ENCODE data around the gene IDI1.
"Not testable (repeated sequence)": the region's sequence is repeated elsewhere in the genome, so short reads cannot be mapped to it uniquely, and the experiment has no call there.

Gene IDI1

DNA sequence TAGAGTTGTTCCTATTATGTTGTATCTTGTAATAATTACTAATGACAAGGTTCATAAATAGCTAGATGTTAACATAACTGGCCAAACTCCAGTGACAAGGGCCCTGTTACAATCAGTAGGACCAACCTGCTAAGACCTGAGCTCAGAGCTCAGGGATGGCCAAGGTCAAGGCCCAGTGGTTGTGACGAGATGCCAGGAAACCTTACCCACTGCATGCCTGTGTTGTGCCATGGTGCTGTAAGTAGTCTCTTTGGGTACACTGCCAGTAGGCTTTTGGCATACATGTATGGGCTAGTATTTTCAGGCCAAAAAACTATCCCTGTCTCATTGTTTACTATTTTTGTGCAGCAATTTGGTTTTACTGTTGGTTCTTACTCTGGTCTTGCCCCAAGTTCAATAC, 15.3 kb downstream of the IDI1 start:
- no peak for DNase-seq

DNA sequence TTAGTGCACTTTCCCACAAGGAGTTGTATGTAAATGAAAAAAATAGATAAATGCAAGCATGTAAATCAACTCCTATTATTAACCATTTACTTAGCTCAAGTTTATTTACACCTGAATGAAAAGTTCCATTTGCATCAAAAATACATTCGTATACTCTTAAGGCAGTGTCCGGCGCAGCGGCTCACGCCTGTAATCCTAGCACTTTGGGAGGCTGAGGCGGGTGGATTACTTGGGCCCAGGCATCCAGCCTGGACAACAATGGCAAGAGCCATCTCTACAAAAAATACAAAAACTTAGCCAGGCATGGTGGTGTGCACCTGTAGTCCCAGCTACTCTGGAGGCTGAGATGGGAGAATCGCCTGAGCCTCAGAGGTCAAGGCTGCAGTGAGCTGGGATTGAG, 19.1 kb downstream of the IDI1 start:
- no peak for DNase-seq

DNA sequence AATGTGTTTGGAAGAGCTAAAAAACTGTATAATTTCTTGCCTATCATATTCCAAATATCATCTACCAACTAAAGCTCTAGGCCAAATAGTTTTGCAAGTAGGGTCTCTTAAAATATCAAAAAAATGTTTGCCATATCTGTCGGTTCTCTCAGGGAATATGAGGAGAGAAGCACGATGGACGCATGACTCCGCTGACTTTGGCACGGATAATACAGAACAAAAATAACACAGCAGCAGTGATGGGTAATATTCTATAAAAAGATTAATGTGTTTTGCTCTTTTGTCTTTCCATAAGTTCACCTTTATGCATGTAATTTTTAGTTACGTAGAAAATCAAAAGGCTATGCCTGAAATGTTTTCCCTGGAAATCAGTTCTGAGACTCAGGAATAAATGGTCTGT, 22.3 kb downstream of the IDI1 start:
- DNase-seq, result no peak

DNA sequence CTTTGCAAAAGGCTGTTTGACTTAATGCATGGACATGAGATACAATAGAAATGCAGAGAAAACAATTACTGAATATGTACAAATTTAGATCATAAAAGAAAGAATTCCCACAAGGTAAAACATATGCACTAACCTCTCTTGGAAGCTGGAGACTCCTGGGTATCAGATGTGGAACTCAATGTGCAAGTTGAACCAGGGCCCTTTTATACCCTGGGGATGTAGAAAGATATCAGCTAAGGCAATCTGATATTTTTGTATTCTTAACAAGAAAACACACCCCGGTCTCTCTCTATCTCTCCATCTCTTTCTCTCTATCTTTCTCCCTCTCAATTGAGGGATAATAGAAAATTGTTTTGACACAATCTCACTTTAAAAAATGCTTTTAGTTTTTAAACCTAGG, 23.2 kb downstream of the IDI1 start, which contains the start of gene IDI2:
IDI2 (minus strand) TSS at position 177 of the 400 bp plus-strand sequence. CDS start 1,136 bp downstream, outside the sequence.
- DNase-seq, result no peak

DNA sequence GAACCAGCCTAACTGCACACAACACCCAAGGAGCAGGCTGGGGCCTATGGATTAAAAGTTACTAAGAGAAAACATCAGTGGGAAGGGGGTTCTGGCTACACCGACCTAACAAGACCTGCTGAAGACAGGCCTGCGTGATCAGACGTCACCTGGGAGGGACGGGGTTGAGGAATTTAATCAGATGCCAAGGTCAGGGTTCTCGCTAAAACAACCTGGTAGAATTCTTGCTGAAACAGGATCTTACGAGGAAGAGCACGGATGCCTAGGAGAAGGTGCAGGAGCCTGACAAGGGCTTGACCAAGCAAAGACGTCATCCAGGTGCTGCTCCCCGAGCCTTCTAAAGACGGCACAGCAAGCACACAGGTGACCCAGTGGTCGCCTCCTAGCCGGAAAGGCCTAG, 24.8 kb downstream of the IDI1 start:
- DNase-seq, result no peak

DNA sequence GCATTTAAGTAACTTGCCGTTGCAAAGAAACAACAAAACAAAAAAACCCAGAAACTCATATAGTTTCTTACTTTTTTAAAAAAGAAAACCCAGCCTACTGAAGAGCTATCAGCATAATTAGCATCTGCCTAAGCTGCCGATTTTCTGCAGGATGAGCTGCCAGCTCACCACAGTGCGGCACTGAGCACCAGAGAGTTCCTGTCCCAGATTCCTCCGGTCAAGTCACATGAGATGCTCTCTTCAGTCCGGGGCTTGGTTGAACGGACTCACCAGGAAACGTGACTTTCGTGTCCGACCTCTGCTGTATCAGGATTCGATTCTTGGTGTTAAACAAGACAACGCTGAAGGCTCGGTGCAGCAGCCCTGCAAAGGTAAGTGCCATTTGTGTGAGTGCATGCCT, 26.5 kb downstream of the IDI1 start:
- DNase-seq, result no peak

DNA sequence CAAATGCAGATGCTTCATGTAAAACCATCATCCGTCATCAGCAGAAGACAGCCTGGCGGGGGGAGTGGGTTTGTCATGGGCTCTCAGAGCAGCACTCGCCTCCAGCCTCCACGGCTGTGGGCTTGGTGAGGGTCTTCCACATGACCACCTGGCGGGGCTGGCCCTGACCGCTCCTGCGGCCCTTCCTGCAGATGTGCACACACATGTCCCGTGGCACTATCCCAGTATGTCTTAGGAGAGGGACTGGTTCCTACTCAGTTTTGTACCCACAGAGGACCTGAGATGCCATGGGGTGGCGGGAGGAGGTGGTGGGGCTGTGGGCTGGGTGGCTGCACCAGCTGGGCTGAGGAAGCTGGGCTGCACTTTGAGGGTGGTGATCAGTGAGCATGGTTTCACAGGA, 28.0 kb downstream of the IDI1 start:
- no peak for DNase-seq

DNA sequence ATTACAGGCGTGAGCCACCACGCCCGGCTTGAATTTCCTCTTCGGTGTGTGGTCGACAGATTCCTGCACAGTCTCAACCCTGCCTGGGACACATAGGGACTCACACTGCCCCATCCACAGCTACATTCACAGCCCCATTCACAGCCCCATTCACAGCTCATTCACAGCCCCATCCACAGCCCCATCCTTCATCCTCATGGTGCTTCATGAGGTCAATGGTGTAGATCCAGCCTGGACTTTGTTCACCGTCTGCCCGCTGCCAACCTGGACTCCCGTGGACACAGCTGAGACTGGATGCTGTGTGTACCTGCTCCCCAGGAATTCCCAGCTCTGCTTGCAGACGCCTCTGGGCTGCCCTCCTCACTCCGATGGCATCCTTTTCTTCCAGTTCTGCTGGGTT, 28.5 kb downstream of the IDI1 start:
- no peak for DNase-seq

DNA sequence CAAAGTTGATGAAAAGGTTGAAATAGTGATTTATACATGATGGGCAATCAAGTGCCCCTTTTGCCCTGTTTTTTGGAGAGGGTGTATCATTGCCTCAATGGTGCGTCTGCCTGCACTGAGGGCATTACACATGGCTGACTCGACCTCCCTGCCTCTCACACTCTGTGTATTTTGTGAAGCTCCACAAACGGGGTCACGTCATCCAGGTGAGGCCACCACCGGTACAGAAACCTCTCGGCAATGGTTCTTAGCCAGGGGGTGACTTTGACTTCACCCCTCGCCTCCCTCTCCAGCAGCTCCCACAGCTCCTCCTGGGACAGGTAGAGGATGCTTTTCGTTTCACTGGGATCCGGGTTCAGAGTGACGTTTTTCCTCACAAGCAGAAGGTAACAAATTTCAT, 29.6 kb downstream of the IDI1 start:
- no peak for DNase-seq

DNA sequence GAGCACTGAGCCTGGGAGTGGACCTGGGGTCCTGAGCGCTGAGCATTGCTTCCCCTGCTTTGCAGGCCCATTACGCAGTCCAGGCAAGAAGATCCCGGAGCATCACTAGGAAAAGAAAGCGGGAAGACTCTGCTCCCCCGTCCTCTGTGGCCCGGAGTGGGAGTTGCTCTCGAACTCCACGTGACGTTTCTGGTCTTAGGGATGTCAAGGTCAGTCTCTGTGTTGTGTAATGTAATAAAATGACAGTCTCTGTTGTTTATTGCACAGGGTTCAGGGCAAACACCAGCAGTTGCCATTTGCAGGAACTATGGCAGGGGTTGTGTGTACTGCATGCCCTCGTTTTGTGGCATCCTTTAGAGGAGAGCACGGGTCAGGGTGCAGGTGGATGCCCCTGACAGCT, 33.2 kb downstream of the IDI1 start:
- DNase-seq, result no peak

DNA sequence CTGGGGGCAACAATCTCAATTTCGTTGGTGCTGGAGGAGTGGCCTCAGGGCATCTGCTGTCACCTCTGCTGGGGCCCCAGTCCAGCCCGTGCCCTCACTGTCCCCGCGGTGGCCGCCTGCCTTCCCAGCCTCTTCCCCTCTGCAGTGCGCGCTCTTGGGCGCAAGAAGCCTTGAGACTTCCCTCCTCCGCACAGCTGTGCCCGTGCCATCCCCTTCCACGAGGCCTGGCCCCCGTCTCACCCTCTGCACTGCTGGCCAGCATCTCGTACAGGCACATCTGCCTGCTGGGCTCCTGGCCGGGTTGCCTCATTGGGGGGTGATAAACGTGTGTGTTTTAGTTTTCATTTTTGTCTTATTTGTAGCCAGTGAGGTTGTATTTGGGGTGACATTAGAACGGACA, 37.2 kb downstream of the IDI1 start:
- no peak for DNase-seq

DNA sequence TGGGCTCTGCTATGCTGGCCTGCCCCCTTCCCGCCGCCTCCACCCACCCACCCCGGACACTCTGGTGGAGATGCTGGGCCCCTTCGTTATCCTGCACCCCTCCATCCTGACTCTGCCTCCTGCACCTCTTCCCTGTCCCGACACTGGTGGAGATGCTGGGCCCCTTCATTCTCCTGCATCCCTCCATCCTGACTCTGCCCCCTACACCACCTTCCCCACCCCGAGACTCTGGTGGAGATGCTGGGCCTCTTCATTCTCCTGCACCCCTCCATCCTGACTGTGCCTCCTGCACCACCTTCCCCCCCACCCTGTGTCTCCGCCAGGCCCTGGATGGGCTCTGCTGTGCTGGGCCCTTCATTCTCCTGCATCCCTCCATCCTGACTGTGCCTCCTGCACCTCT, 38.2 kb downstream of the IDI1 start:
- DNase-seq, result no peak

DNA sequence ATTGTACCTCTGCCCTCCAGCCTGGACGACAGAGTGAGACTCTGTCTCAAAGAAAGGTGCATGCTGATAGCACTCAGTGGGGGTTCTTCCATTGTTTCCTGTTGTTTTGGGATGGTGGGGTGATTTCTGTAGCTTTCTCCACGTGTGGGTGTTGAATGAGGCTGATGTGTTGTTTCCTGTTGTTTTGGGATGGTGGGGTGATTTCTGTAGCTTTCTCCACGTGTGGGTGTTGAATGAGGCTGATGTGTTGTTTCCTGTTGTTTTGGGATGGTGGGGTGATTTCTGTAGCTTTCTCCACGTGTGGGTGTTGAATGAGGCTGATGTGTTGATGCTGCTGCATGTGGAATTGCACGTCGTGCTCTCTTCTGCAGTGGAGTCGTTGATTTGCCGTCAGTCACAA, 39.0 kb downstream of the IDI1 start:
- DNase-seq, result not testable (repeated sequence)

DNA sequence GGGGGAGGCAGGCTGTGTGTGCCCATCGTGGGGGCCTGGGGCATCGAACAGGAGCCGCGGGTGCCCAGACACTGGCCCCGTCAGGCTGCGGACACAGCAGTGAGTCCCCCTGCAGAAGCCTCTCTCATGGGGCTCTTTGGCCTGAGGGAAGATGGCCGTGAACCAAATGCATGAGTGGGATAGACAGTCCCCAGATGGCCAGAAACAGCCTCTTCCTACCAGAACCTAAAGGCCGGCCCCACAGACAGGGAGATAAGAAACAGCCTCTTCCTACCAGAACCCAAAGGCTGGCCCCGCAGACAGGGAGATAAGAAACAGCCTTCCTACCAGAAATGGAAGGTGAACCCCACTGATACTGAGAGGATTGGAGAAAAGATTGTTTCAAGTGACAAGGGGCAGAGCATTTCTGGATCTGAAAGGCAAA, 39.8 kb downstream of the IDI1 start:
- no peak for DNase-seq

DNA sequence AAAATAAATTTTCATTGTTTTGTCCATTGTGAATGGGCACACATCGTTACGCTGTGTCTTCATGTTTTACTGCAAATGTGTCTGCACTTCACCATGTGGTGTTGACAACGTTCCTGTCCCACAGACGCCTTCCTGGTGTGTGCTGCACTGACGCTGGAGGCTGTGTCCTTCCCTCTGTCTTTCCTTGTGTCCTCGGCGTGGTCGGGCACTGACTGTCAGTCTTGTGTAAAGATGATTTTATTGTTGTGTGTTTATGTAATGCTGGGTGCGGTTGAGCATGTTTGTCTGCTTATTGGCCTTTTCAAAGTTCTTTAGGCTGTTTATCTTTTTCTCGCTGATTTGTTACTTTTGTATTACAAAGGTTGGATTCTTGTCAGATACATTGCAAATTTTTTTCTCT, 41.3 kb downstream of the IDI1 start:
- DNase-seq, result no peak

DNA sequence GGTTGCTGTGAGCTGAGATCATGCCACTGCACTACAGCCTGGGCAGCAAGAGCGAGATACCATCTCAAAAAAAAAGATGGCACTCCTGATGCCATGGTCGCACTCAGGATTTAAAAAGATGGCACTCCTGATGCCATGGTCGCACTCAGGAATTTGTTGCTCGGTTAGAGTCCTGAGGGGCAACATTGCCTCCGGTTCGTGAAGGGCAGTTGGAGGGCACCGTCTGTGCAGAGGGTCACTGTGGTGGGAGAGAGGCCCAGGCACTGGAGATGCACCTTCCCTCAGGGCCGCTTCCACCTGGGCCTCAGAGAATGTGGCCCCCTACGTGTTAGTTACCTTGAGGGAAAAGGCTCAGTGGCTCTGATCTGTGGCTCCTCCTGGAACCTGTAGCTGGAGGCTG, 42.3 kb downstream of the IDI1 start:
- DNase-seq, result no peak

DNA sequence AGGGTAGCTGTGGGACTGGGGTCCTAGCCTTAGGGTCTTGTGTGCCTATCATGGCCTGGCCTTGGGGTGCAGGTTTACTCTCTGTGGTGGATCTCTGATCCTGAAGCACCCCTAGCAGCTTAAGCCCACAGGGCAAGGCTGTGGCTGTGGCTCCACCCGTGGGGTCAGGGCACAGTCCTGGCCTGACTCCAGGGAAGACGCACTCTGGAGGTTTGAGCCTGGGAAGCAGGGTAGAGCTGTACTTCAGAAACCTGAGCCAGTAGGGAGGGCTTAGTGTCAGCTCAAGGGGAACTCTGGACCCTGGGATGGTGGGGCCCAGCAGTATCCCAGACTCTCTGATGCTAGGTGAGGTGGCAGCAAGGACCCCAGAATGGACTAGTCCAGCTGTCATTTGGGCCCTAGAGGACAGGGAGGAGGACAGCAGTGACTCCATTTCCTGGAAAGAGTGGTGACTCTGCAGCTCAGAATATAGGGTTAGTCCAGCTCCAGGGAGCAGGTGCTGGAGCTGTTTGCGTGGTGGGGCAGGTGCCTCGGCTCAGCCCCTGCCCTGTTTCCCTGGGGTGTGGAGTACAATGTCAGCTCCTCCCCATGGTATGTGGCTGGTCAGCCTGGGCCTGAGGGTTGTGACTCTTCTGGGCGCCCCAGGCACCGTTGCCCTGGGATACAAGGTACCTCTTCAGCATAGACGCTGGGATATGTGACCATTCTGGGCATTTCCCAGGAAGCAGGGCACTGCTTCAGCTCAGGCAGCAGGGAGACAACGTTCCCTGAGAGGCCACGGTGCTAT, 44.8 kb downstream of the IDI1 start:
- DNase-seq, result no peak

DNA sequence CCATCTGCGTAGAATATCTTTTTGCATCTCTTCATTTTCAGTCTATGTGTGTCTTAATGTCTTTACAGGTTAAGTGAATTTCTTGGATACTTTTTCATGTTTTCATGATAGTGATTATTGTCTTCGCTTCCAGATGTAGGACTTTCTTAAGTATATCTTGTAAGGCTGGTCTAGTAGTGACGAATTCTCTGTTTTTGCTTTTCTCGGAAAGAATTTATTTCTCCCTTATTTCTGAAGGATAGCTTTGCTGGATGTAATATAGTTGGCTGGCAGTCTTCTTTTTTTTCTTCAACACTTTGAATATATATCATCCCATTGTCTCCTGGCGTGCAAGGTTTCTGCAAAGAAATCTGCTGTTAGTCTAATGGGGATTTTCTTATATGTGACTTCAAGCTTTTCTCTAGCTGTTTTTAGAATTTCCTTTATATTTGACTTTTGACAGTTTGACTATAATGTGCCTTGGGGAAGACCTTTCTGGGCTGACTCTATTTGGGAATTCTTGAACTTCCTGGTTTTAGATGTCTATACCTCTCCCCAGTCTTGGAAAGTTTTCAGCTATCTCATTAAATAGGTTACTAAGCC, 46.4 kb downstream of the IDI1 start:
- no peak for DNase-seq

DNA sequence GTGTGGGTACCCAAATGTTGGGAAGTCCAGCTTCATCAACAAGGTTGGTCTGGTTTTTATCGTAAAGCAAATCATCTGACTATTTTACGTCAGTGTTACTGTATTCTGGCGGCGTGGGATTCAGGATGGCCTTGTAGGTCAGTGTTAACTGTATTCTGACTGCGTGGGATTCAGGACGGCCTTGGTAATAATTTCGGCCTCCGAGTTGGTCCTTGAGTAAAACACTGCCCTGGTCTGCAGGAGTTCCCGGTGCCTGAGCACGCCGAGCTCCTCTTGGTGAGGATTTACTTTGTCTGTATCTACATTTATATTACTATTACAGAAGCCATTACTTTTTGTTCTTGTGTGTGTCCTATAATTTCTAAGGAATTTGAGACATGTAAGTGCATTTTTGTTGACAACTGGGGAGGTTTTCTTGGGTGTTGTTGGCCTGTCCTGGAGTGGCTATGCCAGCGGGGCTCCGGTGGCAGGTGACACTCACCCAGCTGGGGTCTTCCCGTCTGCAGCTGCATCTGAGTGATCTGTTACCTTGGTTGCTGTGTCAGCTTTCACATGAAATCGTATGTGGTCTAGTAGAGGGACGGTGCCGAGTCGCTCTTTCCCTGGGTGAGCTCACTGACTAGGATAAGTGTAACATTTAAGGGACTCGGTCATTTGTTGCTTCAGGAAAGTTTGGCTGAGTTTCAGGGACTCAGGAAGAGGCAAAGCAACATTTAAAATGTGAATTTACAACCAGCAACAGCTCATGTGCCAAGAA, 51.5 kb downstream of the IDI1 start:
- DNase-seq, result no peak

DNA sequence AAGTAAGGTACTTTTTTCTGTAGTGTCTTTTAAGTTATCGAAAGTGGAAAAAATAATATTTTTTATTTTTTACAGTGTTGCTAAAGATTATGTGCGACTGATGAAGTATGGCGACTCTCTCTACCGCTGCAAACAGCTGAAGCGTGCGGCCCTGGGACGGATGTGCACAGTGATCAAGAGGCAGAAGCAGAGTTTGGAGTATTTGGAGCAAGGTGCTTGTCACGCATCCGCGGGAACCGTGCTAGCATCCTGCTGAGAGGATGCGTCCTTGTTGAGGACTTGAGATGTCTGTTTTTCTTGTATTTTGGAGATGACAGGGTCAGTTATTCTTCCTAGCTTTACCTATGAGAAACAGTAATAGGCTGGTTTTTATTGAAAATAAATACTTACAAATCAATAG, 52.9 kb downstream of the IDI1 start:
- no peak for DNase-seq

DNA sequence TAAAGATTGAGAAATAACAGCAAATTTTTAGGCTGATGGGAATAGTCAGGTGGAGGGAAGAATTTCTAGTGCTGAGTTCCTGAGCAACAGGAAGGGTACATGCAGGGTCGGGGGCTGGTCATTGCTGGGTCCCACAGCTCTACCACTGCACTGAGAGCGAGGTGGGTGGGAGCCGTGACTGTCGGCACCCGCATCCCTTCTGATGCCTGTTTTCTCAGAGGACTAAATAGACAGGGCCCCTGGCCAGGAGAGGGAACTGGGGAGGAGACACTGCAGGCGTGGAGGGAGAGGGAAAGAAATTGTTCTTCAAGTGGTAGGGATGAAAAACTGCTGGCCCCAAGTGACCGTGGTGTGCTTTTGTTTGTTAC, 53.4 kb downstream of the IDI1 start:
- DNase-seq, result no peak

DNA sequence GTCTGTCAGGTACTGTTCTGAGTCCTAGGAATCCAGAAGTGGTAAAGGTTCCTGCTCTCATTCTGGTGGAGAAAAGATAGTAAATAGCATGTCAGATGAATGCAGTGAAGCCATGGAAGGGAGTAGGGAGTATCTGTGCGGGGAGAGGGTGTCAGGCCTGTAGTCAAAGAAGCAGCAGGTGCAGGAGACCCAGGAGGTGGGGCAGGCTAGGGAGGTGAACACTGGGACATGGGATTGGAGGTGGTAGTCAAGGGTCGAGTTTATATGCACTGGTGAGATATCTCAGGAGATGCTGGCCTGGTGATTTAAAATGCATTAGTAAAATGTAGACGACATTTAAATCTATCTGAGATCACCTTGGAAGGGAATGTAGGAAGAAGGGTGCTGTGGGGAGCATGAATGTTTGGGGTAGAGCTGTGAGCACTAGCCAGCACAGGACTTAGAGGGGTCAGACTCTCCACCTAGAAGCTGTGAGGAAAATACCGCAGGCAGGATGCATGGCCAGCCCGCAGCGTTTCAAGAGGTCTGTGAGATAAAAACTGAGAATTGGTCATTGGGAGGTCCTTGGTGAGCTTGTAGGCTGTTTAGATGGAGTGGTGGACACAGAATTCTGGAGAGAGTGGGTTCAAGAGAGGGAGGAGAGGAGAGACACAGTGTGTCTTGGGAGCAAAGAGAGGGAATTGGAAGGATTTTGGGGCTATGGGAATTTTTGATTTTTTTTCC, 53.9 kb downstream of the IDI1 start:
- no peak for DNase-seq

DNA sequence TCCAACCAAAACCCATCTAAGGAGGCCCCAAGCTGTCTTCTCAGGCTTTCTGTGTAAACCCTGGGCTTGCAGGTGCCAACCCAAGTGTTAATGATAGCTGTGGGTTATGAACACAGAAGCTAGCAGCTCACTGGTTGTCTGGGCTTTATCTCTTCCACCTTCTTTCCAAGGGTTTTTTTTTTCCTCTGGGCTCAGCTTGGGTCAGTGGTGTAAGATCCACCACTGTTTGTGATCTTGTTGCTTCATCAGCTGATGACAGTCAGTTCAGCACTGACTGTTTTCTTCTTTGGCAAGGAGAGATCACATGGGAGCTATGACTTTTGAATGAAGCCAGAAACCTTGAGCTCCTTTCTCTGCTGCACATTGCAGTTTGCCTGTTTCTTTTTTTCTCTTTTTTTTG, 56.0 kb downstream of the IDI1 start:
- DNase-seq, result no peak

DNA sequence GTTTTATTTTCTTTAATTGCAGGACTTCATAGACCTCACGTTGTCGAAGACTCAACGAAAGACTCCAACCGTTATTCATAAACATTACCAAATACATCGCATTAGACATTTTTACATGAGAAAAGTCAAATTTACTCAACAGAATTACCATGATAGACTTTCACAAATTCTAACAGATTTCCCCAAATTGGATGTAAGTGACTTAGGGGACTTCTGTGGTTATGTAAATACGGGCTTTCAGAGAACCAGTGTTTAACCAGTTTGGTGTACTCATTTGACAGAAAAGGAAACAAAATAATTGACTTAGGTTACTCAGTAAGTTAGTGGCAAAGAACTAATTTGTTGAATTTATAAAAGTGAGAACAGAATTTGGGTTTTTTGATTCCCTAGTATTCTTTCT, 56.5 kb downstream of the IDI1 start:
- DNase-seq, result no peak

All from stimulated activated naive CD4-positive, alpha-beta T cell (primary cell).